Left ventricle myocardium inferior (tissue), 1 donor: ENCODE measurements around the gene TMEM167B. TPM values are rescaled to one million over a fixed set of nuclear protein-coding genes. Genes with fewer than 3 reads are reported as not detected.

Experiments used
- DNase-seq: peaks from one replicate; pipeline ENCODE4 v3.0.0-alpha.2; 2020
- H3K27ac ChIP-seq: fragments of 200-600 bp; replicated peaks from 2 replicates; pipeline ENCODE4 v1.8.0; 2021
- H3K27me3 ChIP-seq: fragments of 200-600 bp; 2 replicates; pipeline ENCODE4 v1.8.0; 2021; ENCODE audit warnings: low read depth
- H3K36me3 ChIP-seq: fragments of 200-600 bp; 2 replicates; pipeline ENCODE4 v1.8.0; 2021
- H3K4me1 ChIP-seq: fragments of 200-600 bp; 2 replicates; pipeline ENCODE4 v1.8.0; 2021
- H3K4me3 ChIP-seq: fragments of 200-600 bp; 2 replicates; pipeline ENCODE4 v1.8.0; 2021; ENCODE audit warnings: mild to moderate bottlenecking, moderate library complexity
- H3K9me3 ChIP-seq: fragments of 200-600 bp; replicated peaks from 2 replicates; pipeline ENCODE4 v1.8.0; 2021
- intact Hi-C: fragments of 100-400 bp; cut with micrococcal nuclease; formaldehyde crosslinking; loops from one replicate; pipeline ENCODE4 v1.11.0; 2022
- total RNA-seq: library from RNA; stranded (reverse); fragmentation: NEBNext Ultra II Directional; extraction: Animal tissue kit (Norgen Biotek cat#: 25700); gene quantifications from one replicate; pipeline ENCODE4 v1.2.1, GENCODE V29; 2021
- TF ChIP-seq, protein P1 (sequence below): fragments of 200-600 bp; IDR thresholded peaks from 2 replicates; pipeline ENCODE4 v1.8.0; 2021; ENCODE audit warnings: antibody characterized with exemption, mild to moderate bottlenecking, borderline replicate concordance
- donor health status: DM: no; HTN: yes; CAD: no; lungs with severe emphysema.

Gene TMEM167B
- total RNA-seq, 1 donor from 2014 or later = 30.3 TPM

DNA sequence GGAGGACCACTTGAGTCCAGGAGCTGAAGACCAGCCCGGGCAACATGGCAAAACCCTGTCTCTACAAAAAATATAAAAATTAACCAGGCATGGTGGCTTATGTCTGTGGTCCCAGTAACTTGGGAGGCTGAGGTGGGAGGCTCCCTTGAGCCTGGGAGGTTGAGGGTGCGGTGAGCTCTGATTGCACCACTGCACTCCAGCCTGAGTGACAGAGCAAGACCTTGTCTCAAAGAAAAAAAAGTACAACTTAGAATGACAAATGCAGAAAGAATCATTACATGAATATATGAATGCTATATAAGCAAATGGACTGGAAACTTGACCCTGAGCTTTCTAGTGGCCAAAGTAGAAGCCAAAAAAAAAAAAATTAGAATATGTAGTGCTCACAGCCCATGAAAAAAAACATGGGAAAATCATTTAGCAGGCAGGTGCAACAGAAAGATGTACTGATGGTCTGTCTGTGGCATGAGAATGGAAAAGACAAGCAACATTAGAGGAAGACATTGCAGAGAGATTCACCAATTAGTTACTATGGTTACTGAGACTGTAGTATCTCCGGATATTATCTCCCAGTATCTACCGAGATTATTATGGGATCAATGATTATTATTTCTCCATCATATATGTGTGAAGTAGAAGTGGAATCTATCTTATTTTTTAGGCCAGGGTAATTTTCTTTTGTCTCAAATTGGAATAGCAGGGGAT is 42.6 kb downstream of the TMEM167B start:
- TF ChIP-seq, protein P1, sequence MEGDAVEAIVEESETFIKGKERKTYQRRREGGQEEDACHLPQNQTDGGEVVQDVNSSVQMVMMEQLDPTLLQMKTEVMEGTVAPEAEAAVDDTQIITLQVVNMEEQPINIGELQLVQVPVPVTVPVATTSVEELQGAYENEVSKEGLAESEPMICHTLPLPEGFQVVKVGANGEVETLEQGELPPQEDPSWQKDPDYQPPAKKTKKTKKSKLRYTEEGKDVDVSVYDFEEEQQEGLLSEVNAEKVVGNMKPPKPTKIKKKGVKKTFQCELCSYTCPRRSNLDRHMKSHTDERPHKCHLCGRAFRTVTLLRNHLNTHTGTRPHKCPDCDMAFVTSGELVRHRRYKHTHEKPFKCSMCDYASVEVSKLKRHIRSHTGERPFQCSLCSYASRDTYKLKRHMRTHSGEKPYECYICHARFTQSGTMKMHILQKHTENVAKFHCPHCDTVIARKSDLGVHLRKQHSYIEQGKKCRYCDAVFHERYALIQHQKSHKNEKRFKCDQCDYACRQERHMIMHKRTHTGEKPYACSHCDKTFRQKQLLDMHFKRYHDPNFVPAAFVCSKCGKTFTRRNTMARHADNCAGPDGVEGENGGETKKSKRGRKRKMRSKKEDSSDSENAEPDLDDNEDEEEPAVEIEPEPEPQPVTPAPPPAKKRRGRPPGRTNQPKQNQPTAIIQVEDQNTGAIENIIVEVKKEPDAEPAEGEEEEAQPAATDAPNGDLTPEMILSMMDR = no peak
- Histone ChIP-seq H3K27ac (peak overlapping the region; percentile 60), H3K4me3 (no peak overlapping the region), H3K9me3 (no peaks in the 10 kb centered on the region), H3K4me1 (peaks cover 18% of the 10 kb centered on the region), H3K27me3 (no peaks in the 10 kb centered on the region), H3K36me3 (no peaks in the 10 kb centered on the region)
- intact Hi-C loops = no loop called here
- no peak for DNase-seq

DNA sequence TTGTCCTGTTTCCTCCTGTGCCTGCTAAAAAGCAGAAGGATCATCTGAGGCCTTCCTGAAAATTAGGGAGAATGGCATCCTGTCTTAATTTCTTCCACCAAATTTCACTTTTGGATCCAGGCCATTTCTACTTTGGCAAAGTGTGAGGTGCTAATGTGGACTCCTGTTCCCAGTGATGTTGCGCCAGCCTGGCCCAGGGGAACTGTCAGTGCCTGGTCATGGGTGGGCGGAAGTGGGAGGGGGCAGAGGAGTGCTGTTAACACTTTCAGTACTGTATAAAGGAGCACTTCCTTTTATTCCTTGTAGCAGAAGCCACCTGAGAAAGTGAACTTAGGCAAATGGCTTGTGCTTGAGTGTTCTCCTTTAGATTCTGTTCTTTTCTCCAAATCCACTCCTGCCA is 43.3 kb downstream of the TMEM167B start:
- TF ChIP-seq, protein P1 = no peak
- Histone ChIP-seq H3K27me3 (no peaks in the 10 kb centered on the region), H3K4me3 (no peak overlapping the region), H3K36me3 (no peaks in the 10 kb centered on the region), H3K27ac (peak overlapping the region; percentile 60), H3K4me1 (peaks cover 18% of the 10 kb centered on the region), H3K9me3 (no peaks in the 10 kb centered on the region)
- intact Hi-C loops = no loop called here
- peak; percentile 69 for DNase-seq

DNA sequence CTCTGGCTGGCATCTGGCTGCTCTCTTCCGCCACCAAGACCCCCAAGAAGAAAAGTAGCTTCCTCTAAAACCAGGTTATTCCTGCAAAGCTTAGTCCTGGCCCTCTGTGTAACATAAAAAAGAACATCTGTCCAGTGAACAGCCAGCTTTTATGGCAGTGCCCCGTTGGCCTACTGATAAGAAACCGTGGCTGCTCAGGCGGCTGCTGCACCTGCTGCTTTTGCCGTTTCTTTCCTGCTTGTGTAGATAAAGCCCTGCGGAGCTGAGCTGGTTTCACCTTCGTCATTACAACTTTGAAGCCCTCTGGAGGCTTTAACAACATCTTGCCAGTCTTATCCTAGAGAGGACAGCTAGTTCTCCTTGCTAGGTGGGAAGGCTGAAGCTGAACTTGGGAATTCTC is 43.9 kb downstream of the TMEM167B start:
- intact Hi-C loops = no loop called here
- peak overlapping the region; percentile 60 for H3K27ac ChIP-seq
- H3K9me3 ChIP-seq = no peaks in the 10 kb centered on the region
- H3K27me3 ChIP-seq = no peaks in the 10 kb centered on the region
- H3K4me3 ChIP-seq = no peak overlapping the region
- TF ChIP-seq, protein P1 = no peak
- H3K36me3 ChIP-seq = no peaks in the 10 kb centered on the region
- H3K4me1 ChIP-seq = peaks cover 18% of the 10 kb centered on the region
- no peak for DNase-seq

DNA sequence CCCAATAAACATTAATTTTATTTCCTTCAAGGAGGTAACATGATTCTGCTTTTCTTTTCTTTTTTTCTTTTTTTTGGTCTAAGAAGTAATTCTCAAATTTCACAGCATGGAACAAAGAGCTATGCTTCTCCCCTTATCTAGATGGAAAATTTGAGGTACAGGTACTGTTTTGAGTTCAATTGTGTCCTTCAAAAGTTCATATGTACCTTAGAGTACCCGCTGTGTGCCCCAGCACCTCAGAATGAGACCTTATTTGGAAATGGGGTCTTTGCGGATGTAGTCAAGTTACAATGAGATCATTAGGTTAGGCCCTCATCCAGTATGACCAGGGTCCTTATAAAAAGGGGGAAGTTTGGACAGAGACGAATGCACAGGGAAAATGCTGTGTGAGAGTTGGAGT is 45.4 kb downstream of the TMEM167B start:
- no peaks in the 10 kb centered on the region for H3K27me3 ChIP-seq
- intact Hi-C loops = no loop called here
- peaks cover 18% of the 10 kb centered on the region for H3K4me1 ChIP-seq
- DNase-seq = no peak
- TF ChIP-seq, protein P1 = no peak
- no peaks in the 10 kb centered on the region for H3K9me3 ChIP-seq
- no peaks in the 10 kb centered on the region for H3K36me3 ChIP-seq
- no peak overlapping the region for H3K4me3 ChIP-seq
- no peak overlapping the region for H3K27ac ChIP-seq

DNA sequence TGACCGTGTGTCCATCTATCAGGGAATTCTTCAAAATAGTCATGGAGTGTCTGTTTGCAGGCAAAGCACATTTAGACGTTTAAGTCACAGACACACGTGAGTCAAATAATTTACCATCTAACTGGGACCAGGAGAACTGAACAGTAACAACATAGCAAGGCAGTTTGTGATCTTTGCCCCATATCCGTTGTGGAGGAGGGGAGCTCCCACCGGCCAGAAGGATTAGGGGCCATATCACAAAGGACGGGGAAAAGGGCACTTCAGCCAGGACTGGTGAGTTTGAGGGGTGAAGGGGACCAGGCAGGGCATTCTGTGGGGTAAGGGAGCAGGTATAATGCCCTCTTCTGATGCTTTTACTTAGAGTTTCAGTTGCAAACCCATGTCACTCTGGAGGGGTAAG is 46.2 kb downstream of the TMEM167B start:
- TF ChIP-seq, protein P1 = no peak
- Histone ChIP-seq H3K4me1 (peaks cover 18% of the 10 kb centered on the region), H3K27ac (no peak overlapping the region), H3K4me3 (no peak overlapping the region), H3K36me3 (no peaks in the 10 kb centered on the region), H3K27me3 (no peaks in the 10 kb centered on the region), H3K9me3 (no peaks in the 10 kb centered on the region)
- intact Hi-C loops = no loop called here
- no peak for DNase-seq
